ENCODE measurements around the gene GPRC5D.

- TF ChIP-seq TAF1 (IDR thresholded peaks at IDR 0.05; ENCODE audit: borderline replicate concordance, low read depth, low read length) = no peak
- no peak for TF ChIP-seq POLR2AphosphoS5 (IDR thresholded peaks at IDR 0.05; ENCODE audit: low read depth, low read length)
- no peak for TF ChIP-seq POLR2A (IDR thresholded peaks at IDR 0.05; ENCODE audit: low read depth, low read length)
Measured at GRCh38 chr12:12954878-12955625, 3.1 kb upstream of the GPRC5D start.
